Activated naive CD4-positive, alpha-beta T cell treated with anti-CD3 and anti-CD28 coated beads, Interleukin-2, amount 10 ng/mL, durations not matched to agents 5 hours and 36 hours (primary cell): ENCODE measurements around the gene C3orf33. TPM values are rescaled to one million over a fixed set of nuclear protein-coding genes. Genes with fewer than 3 reads are reported as not detected.

Experiments used
- total RNA-seq, 2 experiments: library from RNA; stranded (reverse); gene quantifications; one replicate each; pipeline ENCODE4 v1.2.3, GENCODE V29; 2021

The C3orf33 gene, protein sequence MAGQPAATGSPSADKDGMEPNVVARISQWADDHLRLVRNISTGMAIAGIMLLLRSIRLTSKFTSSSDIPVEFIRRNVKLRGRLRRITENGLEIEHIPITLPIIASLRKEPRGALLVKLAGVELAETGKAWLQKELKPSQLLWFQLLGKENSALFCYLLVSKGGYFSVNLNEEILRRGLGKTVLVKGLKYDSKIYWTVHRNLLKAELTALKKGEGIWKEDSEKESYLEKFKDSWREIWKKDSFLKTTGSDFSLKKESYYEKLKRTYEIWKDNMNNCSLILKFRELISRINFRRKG
- total RNA-seq: 1 to 10 TPM in 1 of 2 experiments, under 1 TPM in 1; 0.66 to 1.5 TPM

DNA sequence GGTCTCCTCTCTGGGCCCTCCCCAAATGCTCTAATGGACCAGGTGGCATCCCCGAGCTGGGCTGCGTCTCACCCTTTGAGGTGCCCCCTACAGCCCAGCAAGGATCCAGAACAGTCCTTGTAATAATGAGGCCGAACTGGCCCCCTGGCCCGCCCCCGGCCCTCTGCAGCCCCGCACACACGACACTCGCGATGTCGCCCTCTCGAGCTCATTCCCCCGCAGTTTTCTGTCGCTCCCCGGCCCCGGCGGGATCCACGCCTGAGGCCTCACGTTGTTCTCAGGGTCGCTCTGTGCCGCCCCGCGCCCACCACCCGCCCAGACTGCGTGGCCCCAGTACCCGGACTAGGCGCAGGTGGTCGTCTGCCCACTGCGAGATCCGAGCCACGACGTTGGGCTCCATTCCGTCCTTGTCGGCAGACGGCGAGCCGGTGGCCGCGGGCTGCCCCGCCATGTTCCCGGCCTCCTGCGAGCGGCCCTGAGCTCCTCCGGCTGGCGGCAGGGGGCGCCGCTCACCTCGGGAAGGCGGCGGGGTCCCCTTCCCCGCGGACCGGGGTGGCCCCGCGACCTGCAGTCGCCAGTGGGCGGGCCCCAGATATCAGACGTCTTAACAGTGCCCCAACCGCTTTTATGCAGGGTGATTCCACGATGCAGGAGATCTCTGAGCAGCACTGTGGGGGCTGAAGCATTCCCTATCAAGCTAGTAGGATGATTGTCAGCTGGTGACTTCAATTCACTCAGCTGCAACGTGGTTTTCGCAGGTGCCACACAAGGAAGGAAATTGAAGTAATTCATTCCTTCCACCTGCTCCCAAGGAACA, at the start of gene C3orf33:
Gene C3orf33, minus strand, starts transcription at position 477 of the 817 bp plus-strand sequence. Its CDS starts 26 bp downstream, at position 451.

GRCh38 chr3:155854141-155854940, 48.3 kb upstream of the C3orf33 start, which contains the start of gene SLC33A1:
Gene SLC33A1, minus strand, starts transcription at chr3:155854427. Its CDS starts 430 bp downstream, at chr3:155853997.

DNA sequence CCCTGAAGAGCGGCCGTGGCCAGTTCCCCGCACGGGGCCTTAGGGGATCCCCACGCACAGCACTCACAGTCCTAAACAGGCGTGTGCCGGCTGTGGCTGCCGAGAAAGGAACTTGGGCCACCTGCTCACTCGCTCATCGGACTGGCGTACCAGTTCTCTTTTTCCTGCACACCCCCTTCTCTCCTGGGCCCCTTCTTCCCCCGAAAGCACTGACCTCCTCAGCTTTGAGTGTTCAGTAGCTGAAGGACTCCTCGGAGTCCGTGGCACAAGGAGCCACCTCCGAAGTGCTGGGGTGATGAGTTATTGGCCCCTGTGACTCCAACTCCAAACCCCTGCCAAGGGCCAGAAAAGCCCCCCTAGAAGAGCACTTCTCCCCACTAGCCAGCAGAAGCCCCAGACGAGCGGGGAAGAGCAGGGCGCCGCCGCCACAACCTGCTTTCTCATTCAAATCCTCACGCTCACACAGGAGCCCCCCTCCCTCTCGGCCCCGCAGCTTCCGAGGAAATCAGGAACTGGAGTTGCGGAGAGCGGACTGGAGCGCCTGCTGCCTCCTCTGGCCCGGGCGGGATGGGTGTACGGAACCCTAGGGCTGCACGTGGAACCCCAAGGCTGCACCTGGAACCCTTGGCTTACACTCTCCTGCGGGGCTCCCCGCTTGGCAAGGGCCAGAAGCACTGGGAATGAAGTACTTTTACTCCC, 61.3 kb downstream of the C3orf33 start, which contains the start of gene PLCH1:
Gene PLCH1, minus strand, starts transcription at position 446 of the 699 bp plus-strand sequence. CDS start 40,847 bp downstream, outside the sequence.

Other genes with a start within 250 kb of the C3orf33 start
- under 1 TPM; 0.14 to 0.15 TPM for gene PLCH1, start 61.2 kb downstream of the C3orf33 start, total RNA-seq
- gene SLC33A1, start 48.1 kb upstream of the C3orf33 start, total RNA-seq: 10 to 100 TPM; 26.8 to 29.6 TPM
- 10 to 100 TPM; 86.2 to 92.3 TPM for gene GMPS, start 64.4 kb upstream of the C3orf33 start, total RNA-seq